B cell (primary cell): ENCODE results near the gene MYO18A.

Experiments
- EZH2 ChIP-seq: IDR thresholded peaks from 2 replicates; pipeline ENCODE4 v1.6.1; 2012; ENCODE audit warnings: borderline replicate concordance, low read depth, mild to moderate bottlenecking, moderate library complexity, low read length; ENCODE audit not compliant: insufficient read depth, poor library complexity, severe bottlenecking
- TF ChIP-seq, protein P1 (sequence below): fragments of 200-600 bp; IDR thresholded peaks from one replicate; pipeline ENCODE4 v1.8.0; 2022; ENCODE audit warnings: antibody characterized with exemption, mild to moderate bottlenecking

DNA sequence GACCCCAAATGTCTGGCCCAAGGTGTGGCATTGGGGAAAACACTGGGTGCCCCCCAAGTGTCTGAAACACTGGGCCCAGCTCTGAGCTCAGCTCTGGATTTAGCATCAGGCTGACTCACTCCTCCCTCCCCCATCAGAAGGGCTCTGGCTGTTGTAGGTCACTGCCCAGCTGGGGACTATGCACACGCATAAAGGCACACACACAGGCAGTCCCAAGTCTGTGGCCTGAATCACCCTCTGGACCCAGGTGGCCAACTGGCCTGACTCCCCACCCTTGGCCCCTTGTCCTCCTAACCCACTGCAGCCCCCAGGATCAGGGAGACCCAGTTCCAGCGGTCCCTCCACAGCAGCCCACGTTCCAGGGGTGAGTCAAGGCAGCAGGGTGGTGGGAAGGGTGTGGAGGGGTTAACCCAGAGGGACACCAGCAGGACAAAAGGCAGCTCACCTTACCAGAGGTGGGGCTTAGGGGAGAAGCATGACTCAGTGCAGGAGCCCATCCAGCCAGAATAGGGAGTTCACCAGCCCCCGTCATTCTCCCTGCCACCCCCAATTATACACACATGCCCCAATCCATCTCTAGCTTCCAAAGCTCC lies 47.0 kb downstream of the MYO18A start:
- TF ChIP-seq, protein P1, sequence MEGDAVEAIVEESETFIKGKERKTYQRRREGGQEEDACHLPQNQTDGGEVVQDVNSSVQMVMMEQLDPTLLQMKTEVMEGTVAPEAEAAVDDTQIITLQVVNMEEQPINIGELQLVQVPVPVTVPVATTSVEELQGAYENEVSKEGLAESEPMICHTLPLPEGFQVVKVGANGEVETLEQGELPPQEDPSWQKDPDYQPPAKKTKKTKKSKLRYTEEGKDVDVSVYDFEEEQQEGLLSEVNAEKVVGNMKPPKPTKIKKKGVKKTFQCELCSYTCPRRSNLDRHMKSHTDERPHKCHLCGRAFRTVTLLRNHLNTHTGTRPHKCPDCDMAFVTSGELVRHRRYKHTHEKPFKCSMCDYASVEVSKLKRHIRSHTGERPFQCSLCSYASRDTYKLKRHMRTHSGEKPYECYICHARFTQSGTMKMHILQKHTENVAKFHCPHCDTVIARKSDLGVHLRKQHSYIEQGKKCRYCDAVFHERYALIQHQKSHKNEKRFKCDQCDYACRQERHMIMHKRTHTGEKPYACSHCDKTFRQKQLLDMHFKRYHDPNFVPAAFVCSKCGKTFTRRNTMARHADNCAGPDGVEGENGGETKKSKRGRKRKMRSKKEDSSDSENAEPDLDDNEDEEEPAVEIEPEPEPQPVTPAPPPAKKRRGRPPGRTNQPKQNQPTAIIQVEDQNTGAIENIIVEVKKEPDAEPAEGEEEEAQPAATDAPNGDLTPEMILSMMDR: no peak
- TF ChIP-seq EZH2: no peak
